ENCODE results near the gene PPP1R3G.

DNA sequence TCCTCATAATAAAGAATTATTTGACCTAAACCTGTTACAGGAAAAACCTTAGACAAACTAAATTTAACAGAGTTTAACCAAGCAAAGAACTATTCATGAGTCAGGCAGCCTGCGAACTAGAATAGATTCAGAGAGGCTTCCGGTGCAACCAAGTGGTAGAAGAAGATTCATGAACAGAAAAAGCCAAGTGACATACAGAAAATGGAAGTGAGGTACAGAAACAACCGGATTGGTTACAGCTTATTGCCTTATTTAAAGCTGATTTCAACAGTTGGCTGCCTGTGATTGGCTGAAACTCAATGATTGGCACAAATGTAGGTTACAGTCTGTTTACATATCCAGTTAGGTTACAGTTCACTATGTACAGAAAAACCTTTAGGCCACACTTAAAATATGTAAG, 10.1 kb downstream of the PPP1R3G start:
- TF ChIP-seq, protein P1, sequence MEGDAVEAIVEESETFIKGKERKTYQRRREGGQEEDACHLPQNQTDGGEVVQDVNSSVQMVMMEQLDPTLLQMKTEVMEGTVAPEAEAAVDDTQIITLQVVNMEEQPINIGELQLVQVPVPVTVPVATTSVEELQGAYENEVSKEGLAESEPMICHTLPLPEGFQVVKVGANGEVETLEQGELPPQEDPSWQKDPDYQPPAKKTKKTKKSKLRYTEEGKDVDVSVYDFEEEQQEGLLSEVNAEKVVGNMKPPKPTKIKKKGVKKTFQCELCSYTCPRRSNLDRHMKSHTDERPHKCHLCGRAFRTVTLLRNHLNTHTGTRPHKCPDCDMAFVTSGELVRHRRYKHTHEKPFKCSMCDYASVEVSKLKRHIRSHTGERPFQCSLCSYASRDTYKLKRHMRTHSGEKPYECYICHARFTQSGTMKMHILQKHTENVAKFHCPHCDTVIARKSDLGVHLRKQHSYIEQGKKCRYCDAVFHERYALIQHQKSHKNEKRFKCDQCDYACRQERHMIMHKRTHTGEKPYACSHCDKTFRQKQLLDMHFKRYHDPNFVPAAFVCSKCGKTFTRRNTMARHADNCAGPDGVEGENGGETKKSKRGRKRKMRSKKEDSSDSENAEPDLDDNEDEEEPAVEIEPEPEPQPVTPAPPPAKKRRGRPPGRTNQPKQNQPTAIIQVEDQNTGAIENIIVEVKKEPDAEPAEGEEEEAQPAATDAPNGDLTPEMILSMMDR (conservative IDR thresholded peaks at IDR 0.05 in 1 of 2, IDR thresholded peaks at IDR 0.05 in 1 of 2; ENCODE audit: extremely low read depth in 1 of 2, insufficient read depth in 1 of 2, low read depth in 1 of 2, low read length in 2 of 2): no peak
- TF ChIP-seq EZH2 (IDR thresholded peaks at IDR 0.05; ENCODE audit: borderline replicate concordance, low read length): no peak
